ENCODE data around the gene HDAC8. TPM values are rescaled to one million over a fixed set of nuclear protein-coding genes. Genes with fewer than 3 reads are reported as not detected.

The HDAC8 gene
- polyA plus RNA-seq, 1 experiment = 14.9 TPM

GRCh38 chrX:72376124-72376523 lies 196.5 kb downstream of the HDAC8 start:
- no peak for DNase-seq (ENCODE audit: low read depth)
- no peak overlapping the region for H3K4me3 ChIP-seq (ENCODE audit: low read depth, low read length)
- H3K36me3 ChIP-seq (ENCODE audit: control insufficient read depth, insufficient read depth, low read length) = no peaks in the 10 kb centered on the region
- no peaks in the 10 kb centered on the region for H3K27me3 ChIP-seq (ENCODE audit: control insufficient read depth, insufficient read depth, low read length)
- ChIA-PET POLR2A (no interaction called here), CTCF (no interaction called here)
- TF ChIP-seq CTCF (IDR thresholded peaks at IDR 0.05; ENCODE audit: insufficient read depth, low read depth, low read length) = no peak

- H3K27me3 ChIP-seq (ENCODE audit: control insufficient read depth, insufficient read depth, low read length) = no peaks in the 10 kb centered on the region
- H3K4me3 ChIP-seq (ENCODE audit: low read depth, low read length) = no peak overlapping the region
- ChIA-PET CTCF (interaction anchor here (1.3 kb wide), 1 partner anchor 8 kb away, joined by 6 read pairs; no protein-coding TSS in a partner anchor), POLR2A (no interaction called here)
- TF ChIP-seq CTCF (IDR thresholded peaks at IDR 0.05; ENCODE audit: insufficient read depth, low read depth, low read length) = no peak
- DNase-seq (ENCODE audit: low read depth) = no peak
- no peaks in the 10 kb centered on the region for H3K36me3 ChIP-seq (ENCODE audit: control insufficient read depth, insufficient read depth, low read length)
Observed at GRCh38 chrX:72373136-72373535, 199.5 kb downstream of the HDAC8 start.

- CTCF ChIA-PET = interaction anchor here (1.3 kb wide), 1 partner anchor 8 kb away, joined by 6 read pairs; no protein-coding TSS in a partner anchor
- POLR2A ChIA-PET = no interaction called here
- TF ChIP-seq CTCF (IDR thresholded peaks at IDR 0.05; ENCODE audit: insufficient read depth, low read depth, low read length) = no peak
Observed at GRCh38 chrX:72372735-72373134, 199.9 kb downstream of the HDAC8 start.

GRCh38 chrX:72371405-72371804 lies 201.2 kb downstream of the HDAC8 start:
- Histone ChIP-seq H3K36me3 (ENCODE audit: control insufficient read depth, insufficient read depth, low read length) (no peaks in the 10 kb centered on the region), H3K4me3 (ENCODE audit: low read depth, low read length) (no peak overlapping the region), H3K27me3 (ENCODE audit: control insufficient read depth, insufficient read depth, low read length) (no peaks in the 10 kb centered on the region)
- TF ChIP-seq CTCF (IDR thresholded peaks at IDR 0.05; ENCODE audit: insufficient read depth, low read depth, low read length) = no peak
- ChIA-PET POLR2A (no interaction called here), CTCF (no interaction called here)
- DNase-seq (ENCODE audit: low read depth) = no peak

More at GRCh38 chrX:72372735-72373134, 199.9 kb downstream of the HDAC8 start:
- H3K36me3 ChIP-seq (ENCODE audit: control insufficient read depth, insufficient read depth, low read length) = no peaks in the 10 kb centered on the region
- no peak for DNase-seq (ENCODE audit: low read depth)
- no peaks in the 10 kb centered on the region for H3K27me3 ChIP-seq (ENCODE audit: control insufficient read depth, insufficient read depth, low read length)
- H3K4me3 ChIP-seq (ENCODE audit: low read depth, low read length) = no peak overlapping the region

GRCh38 chrX:72368796-72369195 lies 203.8 kb downstream of the HDAC8 start:
- ChIA-PET POLR2A (no interaction called here), CTCF (no interaction called here)
- no peaks in the 10 kb centered on the region for H3K36me3 ChIP-seq (ENCODE audit: control insufficient read depth, insufficient read depth, low read length)
- no peak for TF ChIP-seq CTCF (IDR thresholded peaks at IDR 0.05; ENCODE audit: insufficient read depth, low read depth, low read length)
- no peaks in the 10 kb centered on the region for H3K27me3 ChIP-seq (ENCODE audit: control insufficient read depth, insufficient read depth, low read length)
- DNase-seq (ENCODE audit: low read depth) = no peak
- no peak overlapping the region for H3K4me3 ChIP-seq (ENCODE audit: low read depth, low read length)
